ENCODE data around the gene SLC25A24.
A peak's percentile ranks its signal among the peaks of the same experiment; 100 is the strongest.

Gene SLC25A24

DNA sequence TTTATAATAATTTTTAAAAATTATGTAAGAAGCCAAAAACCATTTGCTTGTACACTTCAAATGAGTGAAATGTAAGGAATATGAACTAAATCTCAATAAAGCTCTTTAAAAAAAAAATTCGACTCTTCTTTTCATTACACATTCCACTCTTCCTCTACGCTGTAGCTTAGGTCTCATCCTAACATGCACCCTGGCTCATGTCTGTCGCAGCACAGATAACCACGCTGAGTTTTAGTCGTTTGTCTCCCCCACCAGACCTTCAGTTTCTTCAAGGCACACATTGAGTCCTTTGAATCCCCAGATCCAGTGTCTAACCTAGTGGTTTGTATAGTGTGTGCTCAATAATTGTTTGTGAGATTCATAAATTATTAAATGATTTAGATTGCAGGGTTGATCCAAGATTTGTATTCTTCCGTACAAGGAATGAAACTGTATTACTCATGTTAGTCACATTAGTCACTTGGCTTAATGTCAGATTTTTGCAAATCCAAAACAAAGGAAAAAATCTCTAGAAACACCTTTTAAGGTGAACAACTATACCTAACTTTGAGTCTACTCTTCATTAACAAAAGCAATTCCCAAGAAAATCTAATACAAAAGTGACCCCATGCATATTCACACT, 57.3 kb downstream of the SLC25A24 start:
- no peaks in the 10 kb centered on the region for H3K27me3 ChIP-seq (ENCODE audit: insufficient read depth, poor library complexity, severe bottlenecking)
- H3K4me3 ChIP-seq (replicated peaks; ENCODE audit: insufficient read depth, low read length): no peak overlapping the region
- no peak for DNase-seq (ENCODE audit: low read depth in 1 of 2, low spot score in 1 of 2)
- TF ChIP-seq SPI1 (IDR thresholded peaks at IDR 0.05; ENCODE audit: borderline replicate concordance, low read depth) (no peak), GABPA (IDR thresholded peaks at IDR 0.05; ENCODE audit: low read depth) (no peak), POLR2AphosphoS5 (IDR thresholded peaks at IDR 0.05; ENCODE audit: low read depth) (no peak)
- TF ChIP-seq, protein P1, sequence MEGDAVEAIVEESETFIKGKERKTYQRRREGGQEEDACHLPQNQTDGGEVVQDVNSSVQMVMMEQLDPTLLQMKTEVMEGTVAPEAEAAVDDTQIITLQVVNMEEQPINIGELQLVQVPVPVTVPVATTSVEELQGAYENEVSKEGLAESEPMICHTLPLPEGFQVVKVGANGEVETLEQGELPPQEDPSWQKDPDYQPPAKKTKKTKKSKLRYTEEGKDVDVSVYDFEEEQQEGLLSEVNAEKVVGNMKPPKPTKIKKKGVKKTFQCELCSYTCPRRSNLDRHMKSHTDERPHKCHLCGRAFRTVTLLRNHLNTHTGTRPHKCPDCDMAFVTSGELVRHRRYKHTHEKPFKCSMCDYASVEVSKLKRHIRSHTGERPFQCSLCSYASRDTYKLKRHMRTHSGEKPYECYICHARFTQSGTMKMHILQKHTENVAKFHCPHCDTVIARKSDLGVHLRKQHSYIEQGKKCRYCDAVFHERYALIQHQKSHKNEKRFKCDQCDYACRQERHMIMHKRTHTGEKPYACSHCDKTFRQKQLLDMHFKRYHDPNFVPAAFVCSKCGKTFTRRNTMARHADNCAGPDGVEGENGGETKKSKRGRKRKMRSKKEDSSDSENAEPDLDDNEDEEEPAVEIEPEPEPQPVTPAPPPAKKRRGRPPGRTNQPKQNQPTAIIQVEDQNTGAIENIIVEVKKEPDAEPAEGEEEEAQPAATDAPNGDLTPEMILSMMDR (IDR thresholded peaks at IDR 0.05; ENCODE audit: insufficient read depth, low read length): no peak
- TF ChIP-seq, protein P2, sequence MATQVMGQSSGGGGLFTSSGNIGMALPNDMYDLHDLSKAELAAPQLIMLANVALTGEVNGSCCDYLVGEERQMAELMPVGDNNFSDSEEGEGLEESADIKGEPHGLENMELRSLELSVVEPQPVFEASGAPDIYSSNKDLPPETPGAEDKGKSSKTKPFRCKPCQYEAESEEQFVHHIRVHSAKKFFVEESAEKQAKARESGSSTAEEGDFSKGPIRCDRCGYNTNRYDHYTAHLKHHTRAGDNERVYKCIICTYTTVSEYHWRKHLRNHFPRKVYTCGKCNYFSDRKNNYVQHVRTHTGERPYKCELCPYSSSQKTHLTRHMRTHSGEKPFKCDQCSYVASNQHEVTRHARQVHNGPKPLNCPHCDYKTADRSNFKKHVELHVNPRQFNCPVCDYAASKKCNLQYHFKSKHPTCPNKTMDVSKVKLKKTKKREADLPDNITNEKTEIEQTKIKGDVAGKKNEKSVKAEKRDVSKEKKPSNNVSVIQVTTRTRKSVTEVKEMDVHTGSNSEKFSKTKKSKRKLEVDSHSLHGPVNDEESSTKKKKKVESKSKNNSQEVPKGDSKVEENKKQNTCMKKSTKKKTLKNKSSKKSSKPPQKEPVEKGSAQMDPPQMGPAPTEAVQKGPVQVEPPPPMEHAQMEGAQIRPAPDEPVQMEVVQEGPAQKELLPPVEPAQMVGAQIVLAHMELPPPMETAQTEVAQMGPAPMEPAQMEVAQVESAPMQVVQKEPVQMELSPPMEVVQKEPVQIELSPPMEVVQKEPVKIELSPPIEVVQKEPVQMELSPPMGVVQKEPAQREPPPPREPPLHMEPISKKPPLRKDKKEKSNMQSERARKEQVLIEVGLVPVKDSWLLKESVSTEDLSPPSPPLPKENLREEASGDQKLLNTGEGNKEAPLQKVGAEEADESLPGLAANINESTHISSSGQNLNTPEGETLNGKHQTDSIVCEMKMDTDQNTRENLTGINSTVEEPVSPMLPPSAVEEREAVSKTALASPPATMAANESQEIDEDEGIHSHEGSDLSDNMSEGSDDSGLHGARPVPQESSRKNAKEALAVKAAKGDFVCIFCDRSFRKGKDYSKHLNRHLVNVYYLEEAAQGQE (IDR thresholded peaks at IDR 0.05; ENCODE audit: insufficient replicate concordance, low read depth): no peak
- H3K27ac ChIP-seq (replicated peaks): no peak overlapping the region

DNA sequence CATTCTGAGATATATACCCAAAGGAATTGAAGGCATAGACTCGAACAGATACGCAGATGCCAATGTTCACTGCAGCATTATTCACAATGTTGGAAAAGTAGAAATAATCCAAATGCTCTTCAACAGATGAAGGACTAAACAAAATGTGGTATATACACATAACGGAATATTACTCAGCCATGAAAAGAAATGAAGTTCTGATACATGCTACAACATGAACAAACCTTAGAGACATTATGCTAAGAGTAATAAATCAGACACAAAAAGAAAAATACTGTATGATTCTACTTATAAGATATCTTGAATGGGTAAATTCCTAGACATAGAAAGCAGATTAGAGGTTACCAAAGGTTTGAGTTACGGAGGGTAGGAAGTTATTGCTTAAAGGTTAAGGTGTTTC, 57.9 kb downstream of the SLC25A24 start:
- Histone ChIP-seq H3K27ac (replicated peaks) (peak overlapping the region; percentile 61), H3K4me3 (replicated peaks; ENCODE audit: insufficient read depth, low read length) (no peak overlapping the region), H3K27me3 (ENCODE audit: insufficient read depth, poor library complexity, severe bottlenecking) (no peaks in the 10 kb centered on the region)
- TF ChIP-seq, protein P1 (IDR thresholded peaks at IDR 0.05; ENCODE audit: insufficient read depth, low read length): no peak
- TF ChIP-seq, protein P2 (IDR thresholded peaks at IDR 0.05; ENCODE audit: insufficient replicate concordance, low read depth): no peak
- TF ChIP-seq POLR2AphosphoS5 (IDR thresholded peaks at IDR 0.05; ENCODE audit: low read depth): no peak
- no peak for TF ChIP-seq GABPA (IDR thresholded peaks at IDR 0.05; ENCODE audit: low read depth)
- no peak for TF ChIP-seq SPI1 (IDR thresholded peaks at IDR 0.05; ENCODE audit: borderline replicate concordance, low read depth)
- DNase-seq (ENCODE audit: low read depth in 1 of 2, low spot score in 1 of 2): no peak

DNA sequence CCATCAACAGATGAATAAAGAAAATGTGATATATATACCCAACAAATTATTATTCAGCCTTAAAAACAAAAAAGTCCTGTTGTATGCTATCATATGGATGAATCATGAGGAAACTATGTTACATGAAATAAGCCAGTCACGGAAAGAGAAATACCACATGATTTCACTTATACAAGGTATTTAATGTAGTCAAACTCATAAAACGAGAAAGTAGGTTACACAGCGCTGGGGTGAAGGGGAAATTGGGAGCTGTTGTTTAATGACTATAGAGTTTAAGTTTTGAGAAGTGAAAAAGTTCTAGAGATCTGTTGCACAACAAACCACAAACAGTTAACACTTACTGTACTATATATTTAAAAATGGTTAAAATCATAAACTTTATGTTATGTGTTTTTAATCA, 58.5 kb downstream of the SLC25A24 start:
- Histone ChIP-seq H3K27me3 (ENCODE audit: insufficient read depth, poor library complexity, severe bottlenecking) (no peaks in the 10 kb centered on the region), H3K27ac (replicated peaks) (peak overlapping the region; percentile 61), H3K4me3 (replicated peaks; ENCODE audit: insufficient read depth, low read length) (no peak overlapping the region)
- TF ChIP-seq GABPA (IDR thresholded peaks at IDR 0.05; ENCODE audit: low read depth) (no peak), SPI1 (IDR thresholded peaks at IDR 0.05; ENCODE audit: borderline replicate concordance, low read depth) (peak; percentile 39; the same call in 1 of the 2 replicates), POLR2AphosphoS5 (IDR thresholded peaks at IDR 0.05; ENCODE audit: low read depth) (no peak)
- peak in 1 of 2 experiments; percentile 50 for DNase-seq (ENCODE audit: low read depth in 1 of 2, low spot score in 1 of 2)

DNA sequence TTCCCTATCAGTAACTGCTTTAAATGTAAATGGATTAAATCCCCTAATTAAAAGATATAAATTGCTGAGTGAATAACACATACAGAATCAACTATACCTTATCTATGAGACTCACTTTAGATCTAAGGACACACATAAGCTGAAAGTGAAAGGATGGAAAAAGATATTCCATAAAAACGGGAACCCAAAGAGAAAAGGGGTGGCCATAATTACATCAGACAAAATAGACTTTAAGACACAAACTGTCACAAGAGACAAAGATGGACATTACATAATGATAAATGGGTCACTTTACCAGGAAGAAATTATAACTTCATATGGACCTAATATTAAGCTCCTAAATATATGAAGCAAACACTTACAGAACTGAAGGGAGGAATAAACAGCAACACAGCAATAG, 59.2 kb downstream of the SLC25A24 start:
- TF ChIP-seq POLR2AphosphoS5 (IDR thresholded peaks at IDR 0.05; ENCODE audit: low read depth): no peak
- no peak for TF ChIP-seq SPI1 (IDR thresholded peaks at IDR 0.05; ENCODE audit: borderline replicate concordance, low read depth)
- TF ChIP-seq, protein P2 (IDR thresholded peaks at IDR 0.05; ENCODE audit: insufficient replicate concordance, low read depth): no peak
- TF ChIP-seq, protein P1 (IDR thresholded peaks at IDR 0.05; ENCODE audit: insufficient read depth, low read length): no peak
- no peak for TF ChIP-seq GABPA (IDR thresholded peaks at IDR 0.05; ENCODE audit: low read depth)
- no peak for DNase-seq (ENCODE audit: low read depth in 1 of 2, low spot score in 1 of 2)
- Histone ChIP-seq H3K27me3 (ENCODE audit: insufficient read depth, poor library complexity, severe bottlenecking) (no peaks in the 10 kb centered on the region), H3K4me3 (replicated peaks; ENCODE audit: insufficient read depth, low read length) (no peak overlapping the region), H3K27ac (replicated peaks) (peak overlapping the region; percentile 61)

Data from HL-60 (cell line).